Neural cell (in vitro differentiated cells): ENCODE data around the gene TMEM164.

Source experiments
- CTCF ChIP-seq: fragments of 450-650 bp; IDR thresholded peaks from 2 replicates; pipeline ENCODE4 v1.5.1; 2014; ENCODE audit warnings: antibody characterized with exemption, mild to moderate bottlenecking, moderate library complexity; ENCODE audit not compliant: poor library complexity, severe bottlenecking
- EZH2 ChIP-seq: fragments of 200-600, 300-800 bp; shearing (Covaris generic), sonication (generic); IDR thresholded peaks from 2 replicates; pipeline ENCODE4 v1.6.1; 2014; ENCODE audit warnings: antibody characterized with exemption, low read length, borderline replicate concordance, mild to moderate bottlenecking; ENCODE audit not compliant: insufficient read depth, poor library complexity, severe bottlenecking
- POLR2AphosphoS5 ChIP-seq: IDR thresholded peaks from 2 replicates; pipeline ENCODE4 v1.6.1; 2012
- REST ChIP-seq: IDR thresholded peaks from 2 replicates; pipeline ENCODE4 v1.6.1; 2012; ENCODE audit warnings: borderline replicate concordance

GRCh38 chrX:110050386-110050785 is 47.5 kb downstream of the TMEM164 start:
- TF ChIP-seq CTCF (no peak), REST (no peak), EZH2 (no peak), POLR2AphosphoS5 (no peak)
